ENCODE data around the gene ANLN. TPM values are rescaled to one million over a fixed set of nuclear protein-coding genes. Genes with fewer than 3 reads are reported as not detected.

Gene ANLN
- total RNA-seq, 1 experiment from 2014 or later = 81.1 TPM

GRCh38 chr7:36400036-36400435 is 10.4 kb downstream of the ANLN start:
- TF ChIP-seq OVOL2 (CRISPR knock-in tag; IDR thresholded peaks at IDR 0.05; ENCODE audit: borderline replicate concordance) (no peak), ZMAT4 (CRISPR knock-in tag; IDR thresholded peaks at IDR 0.05) (no peak)
- H3K27me3 Mint-ChIP-seq (ENCODE audit: low read depth) = no peaks in the 10 kb centered on the region
- H3K4me3 Mint-ChIP-seq = no peak overlapping the region
- H3K27ac Mint-ChIP-seq = no peak overlapping the region
- DNase-seq (ENCODE audit: low spot score) = no peak
- ChIA-PET POLR2A (no interaction called here), CTCF (interaction anchor here (1.0 kb wide), 1 partner anchor 41 kb away, joined by 3 read pairs; no protein-coding TSS in a partner anchor)
- H3K36me3 Mint-ChIP-seq = peaks cover 66% of the 10 kb centered on the region
- peaks cover under 1% of the 10 kb centered on the region for H3K4me1 Mint-ChIP-seq
- no peak for ATAC-seq
- H3K9me3 Mint-ChIP-seq = peaks cover 7% of the 10 kb centered on the region

GRCh38 chr7:36400606-36401005 is 10.9 kb downstream of the ANLN start:
- DNase-seq (ENCODE audit: low spot score) (no peak), ATAC-seq (no peak)
- no peaks in the 10 kb centered on the region for H3K27me3 Mint-ChIP-seq (ENCODE audit: low read depth)
- H3K27ac Mint-ChIP-seq = no peak overlapping the region
- TF ChIP-seq MLX (CRISPR knock-in tag; IDR thresholded peaks at IDR 0.05) (no peak), TCF7 (CRISPR knock-in tag; IDR thresholded peaks at IDR 0.05; ENCODE audit: low read depth) (no peak), STAT6 (CRISPR knock-in tag; conservative IDR thresholded peaks at IDR 0.05; ENCODE audit: low read depth) (no peak), FOXP1 (CRISPR knock-in tag; IDR thresholded peaks at IDR 0.05; ENCODE audit: borderline replicate concordance) (no peak), NR1H2 (CRISPR knock-in tag; IDR thresholded peaks at IDR 0.05) (no peak), TEAD4 (CRISPR knock-in tag; IDR thresholded peaks at IDR 0.05) (no peak), TP53 (CRISPR knock-in tag; IDR thresholded peaks at IDR 0.05) (no peak), E2F1 (CRISPR knock-in tag; IDR thresholded peaks at IDR 0.05) (no peak), PRDM15 (CRISPR knock-in tag; IDR thresholded peaks at IDR 0.05) (no peak), ATF1 (CRISPR knock-in tag; IDR thresholded peaks at IDR 0.05) (no peak), ZNF416 (CRISPR knock-in tag; IDR thresholded peaks at IDR 0.05) (no peak)
- H3K9me3 Mint-ChIP-seq = peaks cover 1% of the 10 kb centered on the region
- peaks cover 60% of the 10 kb centered on the region for H3K36me3 Mint-ChIP-seq
- CTCF ChIA-PET = interaction anchor here (1.0 kb wide), 1 partner anchor 41 kb away, joined by 3 read pairs; no protein-coding TSS in a partner anchor
- H3K4me1 Mint-ChIP-seq = peaks cover 6% of the 10 kb centered on the region
- POLR2A ChIA-PET = no interaction called here
- H3K4me3 Mint-ChIP-seq = no peak overlapping the region

GRCh38 chr7:36403452-36403851 is 13.8 kb downstream of the ANLN start:
- Mint-ChIP-seq H3K27me3 (ENCODE audit: low read depth) (no peaks in the 10 kb centered on the region), H3K9me3 (no peaks in the 10 kb centered on the region), H3K36me3 (peaks cover 44% of the 10 kb centered on the region), H3K4me1 (peaks cover 14% of the 10 kb centered on the region), H3K27ac (peak overlapping the region; percentile 12; the same call in 1 of the 2 replicates), H3K4me3 (no peak overlapping the region)
- ATAC-seq = no peak
- DNase-seq (ENCODE audit: low spot score) = no peak
- ChIA-PET CTCF (no interaction called here), POLR2A (no interaction called here)
- TF ChIP-seq TEAD1 (CRISPR knock-in tag; IDR thresholded peaks at IDR 0.05) (no peak), ZNF219 (CRISPR knock-in tag; IDR thresholded peaks at IDR 0.05; ENCODE audit: borderline replicate concordance) (no peak), PRRX2 (CRISPR knock-in tag; IDR thresholded peaks at IDR 0.05) (no peak)

Measured in WTC11 (cell line).